ENCODE results near the gene TESK1.
"Not testable (repeated sequence)": the region's sequence is repeated elsewhere in the genome, so short reads cannot be mapped to it uniquely, and the experiment has no call there.

TESK1 gene

GRCh38 chr9:35604578-35605350, at the start of gene TESK1:
Gene TESK1, plus strand, starts transcription at chr9:35605262. Its CDS starts 358 bp downstream, at chr9:35605620.
- peak; percentile 84 for DNase-seq

- no peak for DNase-seq
Measured at GRCh38 chr9:35555881-35556280, 49.2 kb upstream of the TESK1 start.

GRCh38 chr9:35556776-35557175, 48.3 kb upstream of the TESK1 start:
- DNase-seq = no peak

- no peak for DNase-seq
Measured at GRCh38 chr9:35557320-35557719, 47.7 kb upstream of the TESK1 start.

GRCh38 chr9:35558185-35558584, 46.9 kb upstream of the TESK1 start:
- DNase-seq = no peak

GRCh38 chr9:35559792-35560530, 45.1 kb upstream of the TESK1 start:
- DNase-seq = no peak

- no peak for DNase-seq
Measured at GRCh38 chr9:35560625-35561337, 44.3 kb upstream of the TESK1 start.

- DNase-seq = no peak
Measured at GRCh38 chr9:35561468-35562261, 43.4 kb upstream of the TESK1 start.

- DNase-seq = no peak
Measured at GRCh38 chr9:35562895-35563780, 41.9 kb upstream of the TESK1 start.

GRCh38 chr9:35563791-35564197, 41.3 kb upstream of the TESK1 start:
- no peak for DNase-seq

- DNase-seq = no peak
Measured at GRCh38 chr9:35564658-35565061, 40.4 kb upstream of the TESK1 start.

GRCh38 chr9:35566417-35566816, 38.6 kb upstream of the TESK1 start:
- no peak for DNase-seq

GRCh38 chr9:35568196-35568595, 36.9 kb upstream of the TESK1 start:
- no peak for DNase-seq

- DNase-seq = no peak
Measured at GRCh38 chr9:35569206-35569605, 35.9 kb upstream of the TESK1 start.

GRCh38 chr9:35570709-35571504, 34.2 kb upstream of the TESK1 start:
- DNase-seq = no peak

- no peak for DNase-seq
Measured at GRCh38 chr9:35574578-35575122, 30.4 kb upstream of the TESK1 start.

GRCh38 chr9:35575478-35575877, 29.6 kb upstream of the TESK1 start:
- no peak for DNase-seq

GRCh38 chr9:35577486-35577885, 27.6 kb upstream of the TESK1 start:
- DNase-seq = no peak

GRCh38 chr9:35579130-35579529, 25.9 kb upstream of the TESK1 start:
- DNase-seq = no peak

GRCh38 chr9:35579659-35580227, 25.3 kb upstream of the TESK1 start:
- not testable (repeated sequence) for DNase-seq

All from stimulated activated CD4-positive, alpha-beta T cell treated with anti-CD3 and anti-CD28 coated beads, Interleukin-12 subunit alpha, Interleukin-12 subunit beta, amount 100 ng/mL, for 4 hours (primary cell).